ENCODE results near the gene KLK15. TPM values are rescaled to one million over a fixed set of nuclear protein-coding genes. Genes with fewer than 3 reads are reported as not detected.

KLK15 gene
- total and polyA plus RNA-seq, 2 of the 8 experiments (the other 6 are each of a cell fraction or from before 2014, with no cell fraction given): not detected

DNA sequence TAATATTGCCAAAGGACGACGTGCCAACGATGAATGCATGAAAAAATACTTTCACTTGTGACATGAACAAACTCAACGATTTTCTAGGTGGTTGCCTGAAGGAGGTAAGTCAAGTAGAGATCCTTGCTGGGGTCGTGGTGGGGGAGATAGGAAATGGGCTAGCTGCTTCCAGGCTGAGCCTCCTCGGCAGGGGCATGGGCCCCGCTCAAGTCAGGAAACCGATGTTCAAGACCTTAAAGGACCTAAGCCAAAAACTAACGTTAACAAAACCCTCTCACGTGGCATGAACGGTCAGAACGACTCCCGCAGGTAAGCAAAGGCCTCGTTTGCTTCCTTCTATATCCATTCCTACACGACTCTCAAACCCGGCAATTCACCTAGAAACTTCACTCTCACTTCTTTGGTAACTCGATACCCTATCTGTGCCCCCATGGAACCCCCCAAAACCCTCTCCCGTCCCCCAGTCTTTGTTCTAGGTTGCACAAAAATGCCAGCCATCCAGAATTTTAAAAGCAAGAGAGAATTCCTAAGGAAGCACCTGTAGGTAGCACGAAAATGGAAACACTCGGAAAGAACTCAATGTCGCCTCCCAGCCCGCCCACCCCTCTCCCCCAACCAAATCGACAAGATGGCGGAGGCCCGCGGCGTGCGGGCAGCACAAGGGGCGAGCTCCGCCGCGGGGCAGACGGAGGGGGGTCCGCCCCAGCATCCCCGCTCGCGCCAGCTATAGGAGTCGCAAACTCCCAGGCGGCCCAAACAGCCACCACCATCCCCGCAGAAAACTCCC lies 29.5 kb downstream of the KLK15 start (continued):
- TF ChIP-seq EP300 (IDR thresholded peaks at IDR 0.05; ENCODE audit: borderline replicate concordance in 1 of 2, low read depth in 2 of 2, low read length in 2 of 2) (no peak), CBX8 (IDR thresholded peaks at IDR 0.05; ENCODE audit: borderline replicate concordance, low read depth, low read length) (no peak)

All from H1 (cell line).